Mesenchymal stem cell (in vitro differentiated cells and primary cell): ENCODE measurements around the gene NME7.

Experiments
- DNase-seq: peaks from one replicate; pipeline ENCODE4 v3.0.0-alpha.2; 2013
- H2AFZ ChIP-seq: one replicate; pipeline ENCODE4 v1.6.1; 2013; ENCODE audit warnings: low read depth, mild to moderate bottlenecking, control low read depth, inconsistent platforms, low read length, moderate library complexity
- H2AK5ac ChIP-seq: 2 replicates; pipeline ENCODE4 v1.6.1; 2013; ENCODE audit warnings: low read length, moderate library complexity, mild to moderate bottlenecking, inconsistent platforms; ENCODE audit not compliant: severe bottlenecking
- H2BK120ac ChIP-seq: one replicate; pipeline ENCODE4 v1.6.1; 2013; ENCODE audit warnings: low read depth, mild to moderate bottlenecking, inconsistent platforms, low read length, moderate library complexity
- H2BK12ac ChIP-seq, 2 experiments: one replicate each; pipeline ENCODE4 v1.6.1; 2013; ENCODE audit warnings: inconsistent platforms in 2 of 2, low read length in 2 of 2, mild to moderate bottlenecking in 2 of 2, moderate library complexity in 2 of 2, control low read depth in 1 of 2
- H2BK15ac ChIP-seq: one replicate; pipeline ENCODE4 v1.6.1; 2013; ENCODE audit warnings: mild to moderate bottlenecking, low read depth, inconsistent platforms; ENCODE audit not compliant: poor library complexity, severe bottlenecking
- H2BK5ac ChIP-seq: 2 replicates; pipeline ENCODE4 v1.6.1; 2013; ENCODE audit warnings: low read depth, mild to moderate bottlenecking, low read length, control low read depth, inconsistent platforms; ENCODE audit not compliant: poor library complexity, severe bottlenecking
- H3K14ac ChIP-seq, 2 experiments: one replicate each; pipeline ENCODE4 v1.6.1; 2013; ENCODE audit warnings: inconsistent platforms in 2 of 2, low read length in 2 of 2, control low read depth in 1 of 2, mild to moderate bottlenecking in 1 of 2, moderate library complexity in 1 of 2
- H3K18ac ChIP-seq, 2 experiments: one replicate each; pipeline ENCODE4 v1.6.1; 2013; ENCODE audit warnings: inconsistent platforms in 2 of 2, low read length in 2 of 2, control low read depth in 1 of 2, low read depth in 1 of 2, mild to moderate bottlenecking in 1 of 2
- H3K23ac ChIP-seq, 2 experiments: one replicate each; pipeline ENCODE4 v1.6.1; 2013; ENCODE audit warnings: inconsistent platforms in 2 of 2, low read length in 2 of 2, mild to moderate bottlenecking in 2 of 2, moderate library complexity in 2 of 2, control low read depth in 1 of 2
- H3K27ac ChIP-seq: 2 replicates; pipeline ENCODE4 v1.5.1; 2013; ENCODE audit warnings: mild to moderate bottlenecking, moderate library complexity, low read length, control low read depth, inconsistent platforms; ENCODE audit not compliant: poor library complexity, severe bottlenecking
- H3K27me3 ChIP-seq, 2 experiments: 2 replicates each; pipeline versions ENCODE4 v1.6.1 to v1.7.0; 2013; ENCODE audit warnings: low read length in 2 of 2, mild to moderate bottlenecking in 2 of 2, moderate library complexity in 2 of 2, control low read depth in 1 of 2, inconsistent platforms in 1 of 2; ENCODE audit not compliant: control insufficient read depth in 1 of 2, insufficient read depth in 1 of 2
- H3K36me3 ChIP-seq, 2 experiments: 2 replicates each; pipeline versions ENCODE4 v1.6.1 to v1.7.0; 2013; ENCODE audit warnings: low read length in 2 of 2, control low read depth in 1 of 2, inconsistent platforms in 1 of 2, low read depth in 1 of 2, mild to moderate bottlenecking in 1 of 2; ENCODE audit not compliant: insufficient read depth in 2 of 2, control insufficient read depth in 1 of 2
- H3K4ac ChIP-seq, 2 experiments: one replicate each; pipeline ENCODE4 v1.6.1; 2013; ENCODE audit warnings: inconsistent platforms in 2 of 2, low read length in 2 of 2, mild to moderate bottlenecking in 2 of 2, moderate library complexity in 2 of 2, control low read depth in 1 of 2, low read depth in 1 of 2
- H3K4me1 ChIP-seq: 2 replicates; pipeline ENCODE4 v1.6.1; 2013; ENCODE audit warnings: low read depth, low read length, control low read depth; ENCODE audit not compliant: control insufficient read depth, insufficient read depth
- H3K4me2 ChIP-seq: 2 replicates; pipeline ENCODE4 v1.6.1; 2013; ENCODE audit warnings: low read length, mild to moderate bottlenecking, inconsistent platforms; ENCODE audit not compliant: poor library complexity, severe bottlenecking
- H3K4me3 ChIP-seq, 2 experiments: 2 replicates each; pipeline versions ENCODE4 v1.5.1 to v1.7.0; 2013; ENCODE audit warnings: low read length in 2 of 2, mild to moderate bottlenecking in 2 of 2, control low read depth in 1 of 2, low read depth in 1 of 2; ENCODE audit not compliant: insufficient read depth in 1 of 2
- H3K79me1 ChIP-seq: replicated peaks from 2 replicates; pipeline ENCODE4 v1.6.1; 2013; ENCODE audit warnings: mild to moderate bottlenecking, control low read depth, low read length, inconsistent platforms; ENCODE audit not compliant: poor library complexity, severe bottlenecking
- H3K9ac ChIP-seq: 2 replicates; pipeline ENCODE4 v1.7.0; 2013; ENCODE audit warnings: mild to moderate bottlenecking, low read length, moderate library complexity
- H3K9me3 ChIP-seq: 2 replicates; pipeline ENCODE4 v1.7.0; 2013; ENCODE audit warnings: mild to moderate bottlenecking, low read length; ENCODE audit not compliant: control insufficient read depth
- H4K8ac ChIP-seq: one replicate; pipeline ENCODE4 v1.6.1; 2013; ENCODE audit warnings: inconsistent platforms, mild to moderate bottlenecking, low read length, moderate library complexity
- H4K91ac ChIP-seq: one replicate; pipeline ENCODE4 v1.6.1; 2013; ENCODE audit warnings: mild to moderate bottlenecking, low read length, inconsistent platforms
- WGBS: methylation state at CpG from one replicate; pipeline ENCODE4 v1.1.7; 2013; ENCODE audit warnings: mixed read lengths; 5-methylcytosine and 5-hydroxymethylcytosine counted together

The NME7 gene

GRCh38 chr1:169117014-169117413, 250.6 kb downstream of the NME7 start:
- H3K79me1 ChIP-seq: peaks cover 29% of the 10 kb centered on the region
- H3K18ac ChIP-seq: peak overlapping the region in 1 of 2 experiments; percentile 49
- peaks cover 18% of the 10 kb centered on the region for H3K4me1 ChIP-seq
- peak overlapping the region; percentile 23 for H2AK5ac ChIP-seq
- no peak overlapping the region for H3K4me3 ChIP-seq
- H3K9ac ChIP-seq: no peak overlapping the region
- no peak overlapping the region for H3K27ac ChIP-seq
- H4K91ac ChIP-seq: no peak overlapping the region
- H3K36me3 ChIP-seq: peaks cover 0 to 24% of the 10 kb centered on the region in 2 experiments
- no peak overlapping the region for H4K8ac ChIP-seq
- H3K14ac ChIP-seq: no peak overlapping the region
- peak overlapping the region; percentile 9 to 24 for H3K4ac ChIP-seq
- no peaks in the 10 kb centered on the region for H3K27me3 ChIP-seq
- no peak overlapping the region for H3K23ac ChIP-seq
- no peak overlapping the region for H2BK5ac ChIP-seq
- H2BK12ac ChIP-seq: peak overlapping the region in 1 of 2 experiments; percentile 15
- no CpG with 5 or more reads among the region's 2 CpGs for WGBS
- no peak overlapping the region for H3K4me2 ChIP-seq
- H2AFZ ChIP-seq: no peak overlapping the region
- no peaks in the 10 kb centered on the region for H3K9me3 ChIP-seq
- no peak overlapping the region for H2BK120ac ChIP-seq
- no peak overlapping the region for H2BK15ac ChIP-seq
- no peak for DNase-seq

- H2AK5ac ChIP-seq: peak overlapping the region; percentile 27
- 92% methylated on average over 12 of the region's 14 CpGs for WGBS
- H3K4me1 ChIP-seq: peaks cover 21% of the 10 kb centered on the region
- H2AFZ ChIP-seq: no peak overlapping the region
- H3K23ac ChIP-seq: no peak overlapping the region
- peak overlapping the region in 1 of 2 experiments; percentile 12 for H3K4ac ChIP-seq
- no peak overlapping the region for H2BK120ac ChIP-seq
- peak; percentile 81 for DNase-seq
- no peak overlapping the region for H3K9ac ChIP-seq
- H3K4me2 ChIP-seq: no peak overlapping the region
- peak overlapping the region; percentile 4 for H4K8ac ChIP-seq
- H4K91ac ChIP-seq: peak overlapping the region; percentile 22
- peaks cover 0 to 23% of the 10 kb centered on the region in 2 experiments for H3K36me3 ChIP-seq
- no peak overlapping the region for H3K4me3 ChIP-seq
- H2BK12ac ChIP-seq: peak overlapping the region in 1 of 2 experiments; percentile 37
- H2BK5ac ChIP-seq: no peak overlapping the region
- H3K27me3 ChIP-seq: no peaks in the 10 kb centered on the region
- H3K9me3 ChIP-seq: no peaks in the 10 kb centered on the region
- H3K14ac ChIP-seq: peak overlapping the region in 1 of 2 experiments; percentile 45
- H3K18ac ChIP-seq: peak overlapping the region; percentile 23 to 55
- peak overlapping the region; percentile 15 for H3K27ac ChIP-seq
- peak overlapping the region; percentile 53 for H2BK15ac ChIP-seq
- H3K79me1 ChIP-seq: peaks cover 23% of the 10 kb centered on the region
These were observed 251.6 kb downstream of the NME7 start for GRCh38 chr1:169115891-169116585.

GRCh38 chr1:169113613-169114119, 253.9 kb downstream of the NME7 start:
- no peak overlapping the region for H3K14ac ChIP-seq
- no peak overlapping the region for H3K23ac ChIP-seq
- H3K4me2 ChIP-seq: no peak overlapping the region
- peak; percentile 94 for DNase-seq
- no peaks in the 10 kb centered on the region for H3K9me3 ChIP-seq
- H3K36me3 ChIP-seq: peaks cover 0 to 23% of the 10 kb centered on the region in 2 experiments
- peak overlapping the region; percentile 63 for H3K9ac ChIP-seq
- peak overlapping the region; percentile 82 for H3K27ac ChIP-seq
- H2AK5ac ChIP-seq: peak overlapping the region; percentile 62
- H3K18ac ChIP-seq: peak overlapping the region; percentile 9 to 80
- peak overlapping the region; percentile 65 for H4K91ac ChIP-seq
- H2BK15ac ChIP-seq: peak overlapping the region; percentile 60
- no peaks in the 10 kb centered on the region for H3K27me3 ChIP-seq
- H4K8ac ChIP-seq: peak overlapping the region; percentile 70
- 41% methylated on average over 4 of the region's 4 CpGs for WGBS
- peak overlapping the region; percentile 50 for H2BK120ac ChIP-seq
- H3K4ac ChIP-seq: peak overlapping the region; percentile 16 to 52
- H2AFZ ChIP-seq: no peak overlapping the region
- H3K79me1 ChIP-seq: peaks cover 20% of the 10 kb centered on the region
- H3K4me1 ChIP-seq: peaks cover 20% of the 10 kb centered on the region
- H3K4me3 ChIP-seq: no peak overlapping the region
- peak overlapping the region in 1 of 2 experiments; percentile 70 for H2BK12ac ChIP-seq
- peak overlapping the region; percentile 49 for H2BK5ac ChIP-seq

GRCh38 chr1:169112241-169112640, 255.4 kb downstream of the NME7 start:
- H2BK120ac ChIP-seq: no peak overlapping the region
- no peak overlapping the region for H2AFZ ChIP-seq
- peaks cover 0 to 20% of the 10 kb centered on the region in 2 experiments for H3K36me3 ChIP-seq
- no peak overlapping the region for H2BK5ac ChIP-seq
- peak overlapping the region; percentile 99 for H2AK5ac ChIP-seq
- no peak overlapping the region for H3K4me3 ChIP-seq
- H3K18ac ChIP-seq: peak overlapping the region; percentile 77 to 89
- peak overlapping the region; percentile 32 for H3K27ac ChIP-seq
- peak overlapping the region in 1 of 2 experiments; percentile 38 for H3K14ac ChIP-seq
- H3K4me2 ChIP-seq: no peak overlapping the region
- DNase-seq: peak; percentile 78
- H3K4me1 ChIP-seq: peaks cover 21% of the 10 kb centered on the region
- no peak overlapping the region for H2BK15ac ChIP-seq
- H3K9ac ChIP-seq: no peak overlapping the region
- peak overlapping the region in 1 of 2 experiments; percentile 91 for H2BK12ac ChIP-seq
- H3K27me3 ChIP-seq: no peaks in the 10 kb centered on the region
- no peaks in the 10 kb centered on the region for H3K9me3 ChIP-seq
- peaks cover 16% of the 10 kb centered on the region for H3K79me1 ChIP-seq
- 53% methylated on average over 6 of the region's 6 CpGs for whole genome bisulfite sequencing
- H3K4ac ChIP-seq: peak overlapping the region in 1 of 2 experiments; percentile 17
- H3K23ac ChIP-seq: no peak overlapping the region
- peak overlapping the region; percentile 88 for H4K91ac ChIP-seq
- no peak overlapping the region for H4K8ac ChIP-seq
